ENCODE measurements around the gene TRIM24.
"Not testable (repeated sequence)": the region's sequence is repeated elsewhere in the genome, so short reads cannot be mapped to it uniquely, and the experiment has no call there.

The TRIM24 gene

GRCh38 chr7:138460649-138461607 is 869 bp downstream of the TRIM24 start:
- peak; percentile 68 for DNase-seq (ENCODE audit: low spot score)

DNA sequence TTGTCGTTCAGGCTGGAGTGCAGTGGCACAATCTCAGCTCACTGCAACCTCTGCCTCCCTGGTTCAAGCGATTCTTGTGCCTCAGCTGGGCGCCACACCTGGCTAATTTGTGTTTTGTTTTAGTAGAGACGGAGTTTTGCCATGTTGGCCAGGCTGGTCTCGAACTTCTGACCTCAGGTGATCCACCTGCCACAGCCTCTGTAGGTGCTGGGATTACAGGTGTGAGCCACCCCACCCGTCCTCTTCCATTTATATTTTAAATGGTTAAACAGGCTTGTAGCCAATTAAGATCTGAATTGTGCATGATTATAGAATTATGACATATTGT is 3.2 kb downstream of the TRIM24 start:
- not testable (repeated sequence) for DNase-seq (ENCODE audit: low spot score)

DNA sequence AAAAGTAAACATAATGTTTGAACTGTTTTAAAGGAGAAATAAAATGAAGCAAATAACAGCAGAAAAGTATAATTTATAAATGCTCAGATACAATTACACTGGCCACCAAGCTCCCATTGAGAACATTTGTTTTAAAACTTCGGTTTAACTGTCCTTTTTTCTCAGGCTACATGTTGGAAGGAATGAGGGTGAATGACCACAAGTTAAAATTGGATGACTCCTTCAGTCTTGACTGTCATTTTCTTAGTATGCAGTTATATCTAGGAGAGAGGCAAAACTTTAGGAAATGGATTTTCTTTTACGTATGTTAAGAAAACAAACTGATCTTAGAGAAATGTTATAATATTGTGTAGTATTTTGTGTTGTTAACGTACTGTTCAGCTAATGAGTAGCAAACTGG is 5.0 kb downstream of the TRIM24 start:
- DNase-seq (ENCODE audit: low spot score), result no peak

GRCh38 chr7:138466069-138466756 is 6.2 kb downstream of the TRIM24 start:
- not testable (repeated sequence) for DNase-seq (ENCODE audit: low spot score)

- no peak for DNase-seq (ENCODE audit: low spot score)
These were observed 8.4 kb downstream of the TRIM24 start for GRCh38 chr7:138468244-138469123.

DNA sequence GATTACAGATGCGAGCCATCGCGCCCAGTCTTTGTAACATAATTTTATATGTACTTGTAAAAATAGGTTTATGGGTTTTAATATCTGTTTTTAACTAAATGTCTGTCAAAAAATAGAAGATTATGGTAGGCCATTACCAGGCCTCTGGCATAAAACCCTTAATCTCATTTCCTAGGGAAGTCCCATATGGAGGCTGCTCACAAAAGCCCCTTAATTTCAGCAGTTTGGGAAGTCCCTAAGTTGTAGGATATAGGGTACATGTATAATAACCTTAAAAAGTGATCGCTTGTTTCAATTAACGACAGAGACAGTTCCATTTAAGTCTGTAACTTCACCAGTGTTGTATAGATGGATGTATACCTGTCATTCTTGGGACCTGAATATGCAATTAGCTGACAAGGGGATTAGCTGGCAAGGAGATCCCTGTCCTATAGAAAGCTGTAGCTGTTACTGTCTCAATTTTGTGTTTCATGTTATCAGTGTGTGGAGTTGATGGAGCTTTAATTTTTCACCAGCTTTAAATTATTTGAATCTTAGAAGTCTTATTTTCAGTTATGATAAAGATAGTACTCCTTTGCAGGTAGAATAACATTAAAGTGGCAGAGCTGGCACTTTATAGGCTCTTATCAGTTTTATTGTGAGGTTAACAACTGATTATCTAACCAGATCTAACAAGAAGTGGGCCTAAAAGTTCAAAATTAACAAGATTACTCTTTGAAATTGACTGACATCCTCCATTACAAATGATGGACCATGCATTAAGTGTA is 10.5 kb downstream of the TRIM24 start:
- no peak for DNase-seq (ENCODE audit: low spot score)

DNA sequence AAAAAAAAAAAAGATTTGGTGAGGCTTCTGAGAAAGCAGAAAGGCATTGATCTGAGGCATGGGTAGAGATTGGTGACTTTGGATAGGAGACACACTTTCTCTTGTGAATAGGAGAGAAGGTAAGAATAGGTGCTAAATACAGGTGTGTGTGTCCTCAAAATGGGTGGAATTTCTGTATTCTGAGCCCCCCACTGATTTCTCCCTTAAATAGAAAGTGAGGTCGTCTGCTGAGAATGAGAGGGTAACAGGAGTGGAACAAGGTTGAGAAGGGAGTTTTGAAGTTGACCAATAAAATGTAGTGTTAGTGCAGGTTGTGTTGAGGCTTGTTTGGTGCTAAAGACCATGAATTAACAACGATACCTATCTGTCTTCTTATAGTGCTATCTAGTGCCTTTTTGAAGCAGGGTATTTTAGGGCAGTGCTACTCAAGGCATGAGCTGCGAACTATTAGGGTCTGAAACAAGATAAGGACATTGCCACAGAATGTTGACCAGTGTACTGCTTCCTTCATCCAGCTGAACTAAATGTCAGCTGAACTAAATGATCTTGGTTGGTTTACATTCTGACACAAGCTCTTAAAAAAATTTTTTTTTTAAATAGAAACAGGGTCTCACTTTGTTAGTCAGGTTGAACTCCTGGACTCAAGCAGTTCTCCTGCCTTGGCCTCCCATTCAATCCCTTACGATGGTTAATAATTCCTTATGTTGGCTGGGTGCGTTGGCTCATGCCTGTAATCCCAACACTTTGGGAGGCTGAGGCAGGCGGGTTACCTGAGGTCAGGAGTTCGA is 12.4 kb downstream of the TRIM24 start:
- no peak for DNase-seq (ENCODE audit: low spot score)

DNA sequence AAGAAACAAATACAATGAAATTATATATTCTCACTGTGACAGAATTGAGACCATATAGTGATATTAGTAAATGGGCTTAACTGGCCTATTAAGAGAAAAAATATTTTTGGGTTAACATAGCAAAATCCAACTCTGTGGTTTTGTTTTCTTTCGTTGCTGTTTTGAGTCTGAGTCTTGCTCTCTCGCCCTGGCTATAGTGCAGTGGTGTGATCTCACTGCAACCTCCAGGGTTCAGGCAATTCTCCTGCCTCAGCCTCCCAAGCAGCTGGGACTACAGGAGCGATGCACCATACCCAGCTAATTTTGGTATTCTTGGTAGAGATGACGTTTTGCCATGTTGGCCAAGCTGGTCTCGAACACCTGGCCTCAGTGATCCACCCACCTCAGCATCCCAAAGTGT is 15.3 kb downstream of the TRIM24 start:
- DNase-seq (ENCODE audit: low spot score), result no peak

GRCh38 chr7:138477081-138477578 is 17.1 kb downstream of the TRIM24 start:
- no peak for DNase-seq (ENCODE audit: low spot score)

GRCh38 chr7:138477581-138477980 is 17.5 kb downstream of the TRIM24 start:
- no peak for DNase-seq (ENCODE audit: low spot score)

DNA sequence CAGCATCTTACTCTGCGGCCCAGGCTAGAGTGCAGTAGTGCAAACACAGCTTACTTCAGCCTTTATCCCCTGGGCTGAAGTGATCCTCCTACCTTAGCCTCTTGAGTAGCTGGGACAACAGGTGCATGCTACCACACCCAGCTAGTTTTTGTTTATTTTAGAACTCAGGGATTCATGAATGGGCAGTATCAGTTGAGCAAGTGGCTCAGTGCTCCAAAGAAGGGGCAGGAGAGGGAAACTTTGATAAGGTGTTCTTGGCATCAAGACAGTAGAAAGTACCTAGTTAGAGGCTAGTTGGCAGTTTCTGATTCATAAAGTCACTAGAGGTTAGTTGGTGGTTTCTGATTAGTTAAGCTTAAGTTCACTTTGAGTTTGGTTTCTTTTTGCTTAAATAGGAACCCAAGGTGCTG is 18.4 kb downstream of the TRIM24 start:
- no peak for DNase-seq (ENCODE audit: low spot score)

DNA sequence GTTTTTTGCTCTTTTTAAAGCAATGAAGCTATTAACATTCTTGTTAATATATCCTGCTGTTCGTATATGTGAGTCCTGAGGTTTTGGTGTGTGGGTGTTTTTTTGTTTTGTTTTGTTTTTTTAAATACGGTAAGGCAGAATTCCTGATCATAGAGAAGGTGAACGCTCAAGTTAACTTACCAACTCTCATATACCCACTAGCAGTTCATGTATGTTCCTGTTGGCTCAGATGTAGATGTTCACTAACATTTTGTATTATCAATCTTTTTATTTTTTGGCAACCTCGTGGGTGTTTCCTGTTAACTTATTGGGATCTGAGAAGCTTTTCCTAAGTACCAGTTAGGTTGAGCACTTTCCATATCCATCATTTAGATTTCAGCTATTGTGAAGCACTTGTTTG is 20.5 kb downstream of the TRIM24 start:
- no peak for DNase-seq (ENCODE audit: low spot score)

- no peak for DNase-seq (ENCODE audit: low spot score)
These were observed 21.7 kb downstream of the TRIM24 start for GRCh38 chr7:138481447-138482380.

- no peak for DNase-seq (ENCODE audit: low spot score)
These were observed 23.5 kb downstream of the TRIM24 start for GRCh38 chr7:138483531-138483930.

GRCh38 chr7:138485508-138485907 is 25.4 kb downstream of the TRIM24 start:
- not testable (repeated sequence) for DNase-seq (ENCODE audit: low spot score)

DNA sequence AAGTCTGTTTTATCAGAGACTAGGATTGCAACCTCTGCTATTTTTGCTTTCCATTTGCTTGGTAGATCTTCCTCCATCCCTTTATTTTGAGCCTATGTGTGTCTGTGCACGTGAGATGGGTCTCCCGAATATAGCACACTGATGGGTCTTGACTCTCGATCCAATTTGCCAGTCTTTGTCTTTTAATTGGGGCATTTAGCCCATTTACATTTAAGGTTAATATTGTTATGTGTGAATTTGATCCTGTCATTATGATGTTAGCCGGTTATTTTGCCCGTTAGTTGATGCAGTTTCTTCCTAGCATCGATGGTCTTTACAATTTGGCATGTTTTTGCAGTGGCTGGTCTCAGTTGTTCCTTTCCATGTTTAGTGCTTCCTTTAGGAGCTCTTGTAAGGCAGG is 29.1 kb downstream of the TRIM24 start:
- not testable (repeated sequence) for DNase-seq (ENCODE audit: low spot score)

DNA sequence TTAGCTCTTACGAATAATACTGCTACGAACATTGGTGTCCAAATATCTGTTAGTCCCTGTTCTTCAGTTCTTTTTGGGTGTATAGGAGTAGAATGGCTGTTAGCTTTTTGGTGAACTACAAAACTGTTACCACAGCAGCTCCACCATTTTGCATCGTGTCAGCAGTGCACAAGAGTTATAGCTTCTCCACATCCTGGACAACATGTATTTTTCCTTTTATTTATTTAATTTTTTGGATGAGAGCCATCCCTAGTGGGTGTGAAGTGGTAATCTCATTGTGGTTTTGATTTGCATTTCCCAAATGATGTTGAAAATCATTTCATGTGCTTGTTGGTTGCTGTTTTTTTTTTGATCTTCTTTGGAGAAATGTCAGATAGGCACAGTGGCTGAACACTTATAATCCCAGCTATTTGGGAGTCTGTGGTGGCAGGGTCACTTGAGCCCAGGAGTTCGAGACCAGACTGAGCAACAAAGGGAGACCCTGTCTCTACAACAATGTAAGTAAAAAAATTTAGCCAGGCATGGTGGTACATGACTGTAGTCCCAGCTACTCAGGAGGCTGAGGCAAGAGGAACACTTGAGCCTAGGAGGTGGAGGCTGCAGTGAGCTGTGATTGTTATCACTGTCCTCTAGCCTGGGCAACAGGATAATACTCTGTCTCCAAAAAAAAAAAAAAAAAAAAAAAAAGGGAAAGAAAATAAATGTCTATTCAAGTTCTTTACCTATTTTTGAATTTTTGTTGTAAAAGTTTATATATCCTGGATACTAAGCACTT is 31.7 kb downstream of the TRIM24 start:
- DNase-seq (ENCODE audit: low spot score), result no peak

GRCh38 chr7:138492423-138492822 is 32.4 kb downstream of the TRIM24 start:
- DNase-seq (ENCODE audit: low spot score), result no peak

- DNase-seq (ENCODE audit: low spot score), result no peak
These were observed 33.5 kb downstream of the TRIM24 start for GRCh38 chr7:138493535-138493934.
